SK-MEL-5 (cell line): ENCODE data around the gene PRPF38B. TPM values are rescaled to one million over a fixed set of nuclear protein-coding genes. Genes with fewer than 3 reads are reported as not detected.
"Not testable (repeated sequence)": the region's sequence is repeated elsewhere in the genome, so short reads cannot be mapped to it uniquely, and the experiment has no call there.

Experiments
- DNase-seq: peaks from one replicate; pipeline ENCODE4 v3.0.0-alpha.2; 2016; ENCODE audit warnings: low read depth, low spot score
- in situ Hi-C: cut with HindIII; loops from 2 replicates; pipeline ENCODE4 v1.10.0; 2016; ENCODE audit warnings: low sequenced_read_pairs, high pct_unique_total_duplicates, low pct_unique_long_range_greater_than_20kb
- polyA plus RNA-seq, 2 experiments: library from polyadenylated mRNA; depleted of rRNA; stranded (reverse); fragments of >200 nt; gene quantifications; 2 replicates each; pipeline ENCODE4 v1.2.3, GENCODE V29; 2015
- total RNA-seq: library from RNA; depleted of rRNA; stranded (reverse); fragments of >200 nt; shearing (Covaris generic); gene quantifications from 2 replicates; pipeline ENCODE4 v1.2.3, GENCODE V29; 2014; rRNA removed

Gene PRPF38B, protein sequence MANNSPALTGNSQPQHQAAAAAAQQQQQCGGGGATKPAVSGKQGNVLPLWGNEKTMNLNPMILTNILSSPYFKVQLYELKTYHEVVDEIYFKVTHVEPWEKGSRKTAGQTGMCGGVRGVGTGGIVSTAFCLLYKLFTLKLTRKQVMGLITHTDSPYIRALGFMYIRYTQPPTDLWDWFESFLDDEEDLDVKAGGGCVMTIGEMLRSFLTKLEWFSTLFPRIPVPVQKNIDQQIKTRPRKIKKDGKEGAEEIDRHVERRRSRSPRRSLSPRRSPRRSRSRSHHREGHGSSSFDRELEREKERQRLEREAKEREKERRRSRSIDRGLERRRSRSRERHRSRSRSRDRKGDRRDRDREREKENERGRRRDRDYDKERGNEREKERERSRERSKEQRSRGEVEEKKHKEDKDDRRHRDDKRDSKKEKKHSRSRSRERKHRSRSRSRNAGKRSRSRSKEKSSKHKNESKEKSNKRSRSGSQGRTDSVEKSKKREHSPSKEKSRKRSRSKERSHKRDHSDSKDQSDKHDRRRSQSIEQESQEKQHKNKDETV
- 12.9 and 15.6 TPM in 2 replicates for total RNA-seq
- 14.2 and 15.3 TPM in 2 replicates for polyA plus RNA-seq (2015; cell fraction: cytosol; rRNA removed)
- 244 and 263 TPM in 2 replicates for polyA plus RNA-seq (2015; cell fraction: nucleus; rRNA removed)

DNA sequence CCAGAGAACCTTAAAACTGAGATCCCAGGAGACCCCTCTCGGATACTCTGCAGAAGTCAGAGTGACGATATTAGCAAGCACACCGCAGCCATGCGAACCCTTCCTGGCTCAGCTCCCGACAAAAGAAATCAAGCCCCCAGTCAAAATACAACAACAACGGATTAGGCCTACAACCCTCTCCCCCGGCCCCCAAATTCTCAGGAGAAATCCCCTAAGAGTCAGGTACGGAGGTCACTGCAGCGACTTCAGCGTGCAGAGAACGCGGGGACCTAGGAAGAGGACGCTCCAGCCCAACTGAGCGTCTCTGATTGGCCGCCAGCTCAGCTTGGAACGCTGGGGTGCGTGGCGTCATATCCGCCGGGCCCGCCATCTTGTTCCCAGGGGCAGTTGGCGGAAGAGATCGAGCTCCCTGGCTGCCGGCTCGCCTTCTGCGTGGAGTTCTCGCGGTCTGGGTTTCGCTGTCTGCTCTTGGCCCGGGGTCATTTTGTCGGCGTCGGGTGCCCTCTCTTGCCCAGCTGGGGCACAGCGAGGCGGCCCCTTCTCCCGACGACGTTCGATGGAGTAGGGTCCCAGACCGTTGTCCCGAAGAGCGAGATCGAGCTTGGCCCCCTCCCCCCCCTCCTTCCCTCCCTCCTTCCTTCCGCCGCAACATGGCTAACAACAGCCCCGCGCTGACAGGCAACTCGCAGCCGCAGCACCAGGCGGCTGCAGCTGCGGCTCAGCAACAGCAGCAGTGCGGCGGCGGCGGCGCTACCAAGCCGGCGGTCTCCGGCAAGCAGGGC is at the start of gene PRPF38B:
TSS of gene PRPF38B (plus strand) at position 369 of the 782 bp plus-strand sequence. CDS start at position 651, 282 bp downstream.
- DNase-seq = peak; percentile 89
- in situ Hi-C loops = no loop called here

DNA sequence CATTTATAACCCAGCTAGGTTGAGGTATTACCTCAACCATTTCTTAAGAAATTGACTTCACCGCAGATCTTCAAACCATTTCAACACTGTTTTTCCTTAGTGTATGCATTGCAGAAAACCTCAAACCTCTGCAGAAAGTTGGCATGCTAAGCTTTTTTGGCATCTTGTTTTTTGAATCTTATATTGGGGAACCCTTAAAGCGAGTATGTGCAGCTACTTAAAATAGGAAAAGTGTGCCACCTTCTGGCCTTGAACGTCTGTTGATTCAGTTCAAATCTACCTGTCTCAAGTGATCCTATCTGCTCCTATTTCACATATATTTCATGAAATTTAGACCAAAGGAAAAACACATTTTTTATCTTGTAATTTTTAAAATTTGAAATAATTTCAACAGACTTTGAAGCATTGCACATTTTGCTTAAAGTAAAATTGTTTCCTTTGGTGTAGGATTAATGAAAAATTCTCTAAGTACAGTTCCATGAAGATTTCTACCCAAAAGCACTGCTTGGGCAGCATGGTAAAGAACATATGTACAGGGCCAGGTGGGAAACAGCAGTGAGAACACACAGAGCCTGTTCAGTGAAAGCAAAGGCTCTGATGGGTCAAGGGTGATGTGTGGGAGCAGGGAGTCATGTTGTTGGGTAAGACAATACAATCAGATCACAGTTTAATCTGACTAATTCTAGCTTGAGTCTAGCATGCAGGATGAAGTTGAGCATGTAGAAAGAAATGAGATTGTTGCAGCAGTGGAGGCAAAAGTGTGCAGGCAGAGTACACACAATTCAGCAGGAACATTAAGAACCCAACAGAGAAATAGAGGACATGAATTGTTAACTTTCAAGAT is 48.4 kb upstream of the PRPF38B start:
- peak; percentile 68 for DNase-seq
- in situ Hi-C loops = no loop called here

DNA sequence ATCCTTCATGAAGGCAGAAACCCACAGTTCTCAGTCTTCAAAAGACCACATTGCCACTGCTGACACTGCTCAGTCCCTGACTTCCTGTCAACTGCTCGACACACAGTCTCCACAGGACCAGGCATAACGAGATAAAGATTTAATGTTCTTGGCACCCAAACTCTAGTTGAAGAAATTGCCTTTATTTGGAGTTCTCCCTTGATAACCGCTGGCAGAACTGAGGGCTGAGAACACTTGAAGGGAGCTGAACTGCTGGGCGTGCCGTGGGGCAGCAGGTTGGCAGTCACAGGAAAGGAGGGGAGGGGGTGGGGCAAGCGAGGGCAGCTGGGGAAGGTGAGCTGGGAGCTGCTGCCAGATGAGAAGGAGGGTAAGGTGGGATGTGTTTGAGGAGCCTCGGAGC is 47.1 kb upstream of the PRPF38B start:
- no peak for DNase-seq
- in situ Hi-C loops = no loop called here

DNA sequence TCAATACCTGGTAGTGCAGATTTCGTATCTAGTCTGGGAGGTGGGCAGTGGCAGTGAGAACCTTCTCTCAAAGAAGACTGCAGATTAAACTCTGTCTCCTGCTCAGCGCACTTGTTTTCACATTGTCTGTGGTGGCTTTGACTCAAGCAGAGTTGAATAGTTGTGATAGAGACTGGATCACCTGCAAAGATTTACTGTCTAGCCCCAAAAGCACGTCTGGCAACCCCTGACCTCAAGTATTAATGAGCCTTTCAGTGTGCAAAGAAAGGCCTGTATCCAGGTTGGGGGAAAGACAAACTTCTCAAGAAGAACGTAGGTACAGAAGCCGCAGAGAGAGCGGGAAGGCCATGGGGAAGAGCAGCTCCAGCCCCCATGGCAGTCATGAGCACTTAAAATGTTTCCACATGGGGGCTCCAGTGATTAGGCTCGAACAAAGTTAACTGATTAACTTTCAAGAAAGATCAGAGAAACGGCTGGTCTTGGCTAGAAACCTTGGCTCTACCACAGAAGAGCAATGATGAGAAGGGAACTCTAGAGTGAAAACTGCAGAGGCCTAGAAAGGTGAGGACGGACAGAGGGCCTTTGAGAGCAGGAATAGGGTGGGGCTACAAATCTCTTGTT is 46.4 kb upstream of the PRPF38B start:
- DNase-seq = no peak
- in situ Hi-C loops = no loop called here

DNA sequence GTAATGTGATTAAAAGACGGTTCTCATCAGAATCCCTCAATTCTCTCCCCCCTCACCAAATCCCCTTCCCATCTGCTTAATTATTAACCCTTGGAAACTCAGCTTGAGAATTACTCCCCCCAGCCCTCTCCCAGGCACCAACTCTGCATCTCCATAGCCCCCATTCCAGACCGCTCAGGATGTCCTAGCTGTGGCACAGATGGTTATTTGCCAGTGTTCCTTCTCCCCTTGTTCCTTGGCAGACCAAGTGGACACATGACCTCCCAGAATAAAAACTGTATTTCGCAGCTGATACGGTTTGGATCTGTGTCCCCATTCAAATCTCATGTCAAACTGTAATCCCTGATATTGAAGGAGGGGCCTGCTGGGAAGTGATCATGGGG is 45.9 kb upstream of the PRPF38B start:
- no peak for DNase-seq
- in situ Hi-C loops = no loop called here

DNA sequence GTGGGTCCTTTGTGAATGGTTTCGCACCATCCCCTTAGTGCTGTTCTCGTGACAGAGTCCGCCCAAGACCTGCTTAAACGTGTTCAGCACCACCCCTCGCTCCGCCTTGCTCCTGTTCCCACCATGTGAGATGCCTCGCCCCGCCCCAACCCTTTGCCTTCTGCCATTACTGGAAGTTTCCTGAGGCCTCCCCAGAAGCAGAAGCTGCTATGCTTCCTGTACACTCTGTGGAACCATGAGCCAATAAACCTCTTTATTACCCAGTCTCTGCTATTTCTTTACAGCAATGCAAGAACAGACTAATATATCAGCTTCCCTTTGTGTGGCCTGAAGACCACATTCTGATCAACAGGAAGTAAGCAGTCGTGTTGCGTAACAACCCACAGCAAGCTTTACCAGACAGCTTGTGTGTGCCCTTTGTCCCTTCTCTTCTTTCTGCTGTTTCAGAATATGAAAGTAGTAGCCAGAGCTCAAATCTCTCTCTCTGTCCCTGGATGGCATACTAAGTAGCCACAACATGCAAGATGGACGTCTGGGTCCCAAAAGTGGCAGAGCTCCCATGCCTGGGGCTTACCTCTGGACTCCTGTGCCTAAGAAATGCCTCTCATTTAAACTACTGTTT is 45.4 kb upstream of the PRPF38B start:
- in situ Hi-C loops = no loop called here
- peak; percentile 64 for DNase-seq

DNA sequence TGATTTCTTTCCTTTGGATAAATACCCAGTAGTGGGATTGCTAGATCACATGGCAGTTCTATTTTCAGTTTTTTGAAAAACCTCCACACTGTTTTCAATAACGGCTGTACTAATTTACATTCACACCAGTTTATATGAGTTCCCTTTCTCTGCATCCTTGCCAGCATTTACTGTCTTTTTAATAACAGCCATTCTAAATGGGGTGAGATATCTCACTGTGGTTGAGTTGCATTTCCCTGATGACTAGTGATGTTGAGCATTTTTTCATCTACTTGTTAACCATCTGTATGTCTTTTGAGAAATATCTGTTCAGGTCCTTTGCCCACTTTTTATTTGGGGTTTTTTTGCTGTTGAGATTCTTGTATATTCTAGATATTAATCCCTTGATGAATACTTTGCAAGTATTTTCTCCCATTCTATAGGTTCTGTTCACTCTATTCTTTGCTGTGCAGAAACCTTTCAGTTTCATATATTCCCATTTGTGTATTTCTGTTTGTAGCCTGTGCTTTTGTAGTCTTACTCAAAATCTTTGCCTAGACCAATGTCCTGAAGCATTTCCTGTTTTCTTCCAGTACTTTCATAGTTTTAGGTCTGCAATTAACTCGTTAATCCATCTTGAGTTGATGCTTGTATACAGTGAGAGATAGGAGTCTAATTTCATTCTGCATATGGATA is 38.5 kb upstream of the PRPF38B start:
- in situ Hi-C loops = no loop called here
- no peak for DNase-seq

DNA sequence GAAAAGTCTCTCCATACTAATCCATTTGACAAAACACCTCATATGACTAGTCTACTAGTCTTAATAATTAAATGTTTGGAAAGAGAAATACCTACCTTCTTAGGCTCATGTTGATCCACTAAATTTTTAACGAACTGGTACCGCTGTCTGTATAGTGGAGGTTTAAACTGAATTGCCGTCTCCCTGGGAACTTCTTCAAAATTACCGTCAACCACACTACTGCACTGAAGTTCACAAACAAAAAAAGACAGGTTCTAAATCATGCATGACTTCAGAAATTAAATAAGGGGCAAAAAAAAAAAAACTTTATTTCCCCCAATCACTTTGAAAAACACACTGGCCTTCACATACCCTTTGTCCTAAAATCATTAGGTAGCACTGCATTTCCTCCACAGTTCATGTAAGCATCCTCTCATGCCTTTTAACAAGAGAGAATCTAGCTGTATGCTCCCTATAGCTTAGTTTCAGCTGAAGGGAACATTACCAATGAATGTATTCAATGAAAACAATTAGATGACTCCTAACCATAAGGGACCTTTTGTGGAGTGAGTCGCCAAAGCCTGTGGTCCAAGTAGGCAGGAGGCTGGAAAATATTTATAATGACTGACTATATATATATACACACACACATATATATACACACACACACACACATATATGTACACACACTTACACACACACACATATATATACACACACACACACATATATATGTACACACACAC is 34.6 kb upstream of the PRPF38B start:
- no peak for DNase-seq
- in situ Hi-C loops = no loop called here

DNA sequence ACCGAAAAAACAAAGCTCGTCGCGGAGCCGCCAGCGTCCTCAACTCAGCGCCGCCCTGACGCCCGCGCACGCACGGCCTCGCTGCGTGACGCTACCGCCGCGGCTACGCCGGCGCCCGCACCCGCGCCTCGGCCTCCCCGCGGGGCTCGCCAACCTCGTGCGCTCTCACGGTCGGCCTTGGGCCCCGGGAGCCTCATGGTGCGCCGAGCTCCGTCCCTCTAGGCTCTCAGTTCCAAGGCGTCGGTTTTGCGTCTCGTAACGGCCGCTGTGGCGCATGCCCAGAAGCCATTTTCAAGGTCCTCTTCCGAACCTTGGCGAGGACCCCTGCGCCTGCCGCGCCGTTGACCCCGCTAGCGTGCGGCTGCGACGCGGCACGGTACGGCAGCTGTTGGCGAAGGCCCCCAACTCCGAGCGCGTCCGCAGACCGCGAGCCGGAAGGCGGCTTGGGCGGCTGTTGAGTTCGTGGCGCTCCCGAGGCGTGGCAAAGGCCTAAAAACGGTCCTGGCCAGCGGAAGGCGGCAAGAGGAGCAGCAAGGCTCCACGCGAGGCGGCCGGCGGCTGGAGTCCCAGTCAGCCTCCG is 31.0 kb upstream of the PRPF38B start, which contains the start of gene HENMT1:
TSS of gene HENMT1 (minus strand) at position 64 of the 580 bp plus-strand sequence. CDS start 1,209 bp downstream, outside the sequence.
- in situ Hi-C loops = no loop called here
- no peak for DNase-seq

DNA sequence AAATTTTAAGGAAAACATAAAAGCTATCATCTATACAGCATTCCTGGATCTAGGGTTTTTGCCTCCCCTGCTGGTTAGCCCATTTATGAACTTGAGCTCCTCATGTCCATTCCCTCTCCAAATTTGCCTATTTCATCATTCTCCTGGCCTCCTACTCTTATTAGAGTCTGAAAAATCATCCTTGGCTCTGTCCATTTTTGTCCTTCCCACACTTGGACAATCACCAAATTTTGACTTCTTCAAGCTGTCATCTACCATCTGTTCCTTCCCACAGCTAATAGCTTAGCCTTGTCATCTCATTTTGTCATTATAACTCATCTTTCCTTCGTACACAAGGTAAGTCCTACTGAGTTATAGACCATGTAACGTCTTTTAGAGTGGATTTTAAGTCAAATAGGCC is 29.0 kb upstream of the PRPF38B start:
- in situ Hi-C loops = no loop called here
- no peak for DNase-seq

DNA sequence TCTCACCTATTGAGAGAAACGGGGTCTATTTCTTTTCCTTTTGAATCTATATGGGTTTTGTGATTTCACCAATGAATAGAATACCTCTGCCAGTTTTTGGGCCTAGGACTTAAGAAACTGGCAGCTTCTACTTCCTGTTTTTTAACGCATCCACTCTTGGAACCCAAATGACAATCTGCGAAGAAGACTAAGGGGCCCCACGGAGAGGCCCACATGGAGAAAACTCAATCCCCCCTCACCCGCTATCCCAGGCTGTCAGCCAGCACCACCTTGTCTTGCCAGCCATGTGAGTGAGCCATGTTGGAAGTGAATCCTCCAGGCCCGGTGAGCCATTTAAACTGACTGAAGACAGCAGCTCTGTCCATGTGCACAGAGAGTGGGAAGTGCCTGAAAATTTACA is 27.6 kb upstream of the PRPF38B start:
- DNase-seq = no peak
- in situ Hi-C loops = no loop called here

DNA sequence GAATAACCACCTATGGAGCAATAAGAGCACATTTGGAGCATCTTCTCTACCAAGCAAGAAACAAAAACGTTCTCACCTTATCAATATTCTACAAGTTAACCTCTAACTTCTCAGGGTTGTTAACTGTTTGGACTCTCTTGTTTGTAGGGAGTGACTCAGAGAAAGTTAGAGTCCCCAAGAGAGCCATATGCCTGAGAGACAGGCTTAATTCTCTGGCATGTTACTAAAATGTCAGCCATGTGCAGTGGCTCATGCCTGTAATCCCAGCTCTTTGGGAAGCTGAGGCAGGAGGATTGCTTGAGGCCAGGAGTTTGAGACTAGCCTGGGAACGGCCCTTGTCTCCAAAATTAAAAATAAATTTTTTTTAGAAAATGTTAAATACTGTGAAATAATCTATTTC is 27.0 kb upstream of the PRPF38B start:
- no peak for DNase-seq
- in situ Hi-C loops = no loop called here

DNA sequence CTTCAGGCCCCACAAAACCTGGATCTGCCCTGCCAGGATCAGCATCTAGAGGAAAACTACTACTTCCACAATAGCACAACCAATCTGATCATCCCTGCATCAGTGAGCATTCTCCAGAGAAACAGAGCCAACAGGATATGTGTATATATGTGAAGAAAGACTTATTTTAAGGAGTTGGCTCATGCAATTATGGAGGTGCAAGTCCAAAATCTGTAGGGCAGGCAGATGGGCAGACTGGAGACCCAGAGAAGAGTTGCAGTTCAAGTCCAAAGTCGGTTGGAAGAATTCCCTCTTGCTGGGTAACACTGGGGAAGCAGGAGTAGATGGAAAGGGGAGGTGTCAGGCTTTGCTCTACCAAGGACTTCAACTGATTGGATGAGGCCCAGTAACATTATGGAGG is 26.3 kb upstream of the PRPF38B start:
- in situ Hi-C loops = no loop called here
- no peak for DNase-seq

DNA sequence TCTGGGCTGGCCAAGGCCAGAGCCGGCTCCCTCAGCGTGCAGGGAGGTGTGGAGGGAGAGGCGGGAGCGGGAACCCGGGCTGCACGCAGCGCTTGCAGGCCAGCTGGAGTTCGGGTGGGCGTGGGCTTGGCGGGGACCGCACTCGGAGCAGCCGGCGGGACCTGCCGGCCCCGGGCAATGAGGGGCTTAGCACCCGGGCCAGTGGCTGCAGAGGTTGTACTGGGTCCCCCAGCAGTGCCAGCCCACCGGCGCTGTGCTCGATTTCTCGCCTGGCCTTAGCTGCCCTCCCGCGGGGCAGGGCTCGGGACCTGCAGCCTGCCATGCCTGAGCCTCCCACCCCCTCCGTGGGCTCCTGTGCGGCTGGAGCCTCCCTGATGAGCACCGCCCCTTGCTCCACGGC is 24.7 kb upstream of the PRPF38B start:
- in situ Hi-C loops, DNase-seq: not testable (repeated sequence)

DNA sequence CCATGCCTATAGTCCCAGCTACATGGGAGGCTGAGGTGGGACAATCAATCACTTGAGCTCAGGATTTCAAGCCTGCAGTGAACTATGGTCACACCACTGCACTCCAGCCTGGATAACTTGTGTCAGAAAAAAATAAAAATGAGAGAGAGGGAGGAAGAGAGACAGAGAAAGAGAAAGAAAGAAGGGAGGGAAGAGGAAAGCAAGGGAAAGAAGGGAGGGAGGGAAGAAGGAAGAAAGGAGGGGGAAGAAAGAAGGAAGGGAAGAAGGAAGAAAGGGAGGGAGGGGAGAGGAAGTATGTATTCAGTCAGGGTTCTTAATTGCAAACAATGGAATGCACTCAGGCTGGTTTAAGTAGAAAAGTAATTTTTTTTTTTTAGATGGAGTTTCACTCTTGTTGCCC is 23.3 kb upstream of the PRPF38B start:
- in situ Hi-C loops = no loop called here
- no peak for DNase-seq
